Activated CD4-positive, alpha-beta T cell treated with anti-CD3 and anti-CD28 coated beads, Interleukin-2, amount 50 U/mL, for 4 hours (primary cell): ENCODE measurements around the gene HEATR1.
"Not testable (repeated sequence)": the region's sequence is repeated elsewhere in the genome, so short reads cannot be mapped to it uniquely, and the experiment has no call there.

ENCODE experiments used
- DNase-seq, 2 experiments: peaks; one replicate each; pipeline ENCODE4 v3.0.0-alpha.2; 2020

HEATR1 gene

GRCh38 chr1:236581528-236581927 is 22.8 kb downstream of the HEATR1 start:
- no peak for DNase-seq

- not testable (repeated sequence) for DNase-seq
Measured at GRCh38 chr1:236580404-236580803, 23.9 kb downstream of the HEATR1 start.

- DNase-seq: no peak
Measured at GRCh38 chr1:236578661-236579060, 25.7 kb downstream of the HEATR1 start.

GRCh38 chr1:236577041-236577440 is 27.3 kb downstream of the HEATR1 start:
- DNase-seq: not testable (repeated sequence)

GRCh38 chr1:236576004-236576403 is 28.3 kb downstream of the HEATR1 start:
- no peak for DNase-seq

- no peak for DNase-seq
Measured at GRCh38 chr1:236575523-236575922, 28.8 kb downstream of the HEATR1 start.

- DNase-seq: no peak
Measured at GRCh38 chr1:236568285-236568894, 35.9 kb downstream of the HEATR1 start.

GRCh38 chr1:236565530-236565929 is 38.8 kb downstream of the HEATR1 start:
- no peak for DNase-seq

- no peak for DNase-seq
Measured at GRCh38 chr1:236561976-236562375, 42.3 kb downstream of the HEATR1 start.

GRCh38 chr1:236560213-236560771 is 44.0 kb downstream of the HEATR1 start:
- no peak for DNase-seq

GRCh38 chr1:236558846-236559245 is 45.5 kb downstream of the HEATR1 start:
- DNase-seq: no peak

- no peak for DNase-seq
Measured at GRCh38 chr1:236558081-236558480, 46.2 kb downstream of the HEATR1 start.

- no peak for DNase-seq
Measured at GRCh38 chr1:236556606-236557005, 47.7 kb downstream of the HEATR1 start.

GRCh38 chr1:236553370-236553769 is 50.9 kb downstream of the HEATR1 start:
- DNase-seq: no peak

GRCh38 chr1:236552901-236553300 is 51.4 kb downstream of the HEATR1 start:
- DNase-seq: no peak

- no peak for DNase-seq
Measured at GRCh38 chr1:236552096-236552495, 52.2 kb downstream of the HEATR1 start.

GRCh38 chr1:236550961-236551851 is 53.1 kb downstream of the HEATR1 start:
- DNase-seq: no peak

- DNase-seq: no peak
Measured at GRCh38 chr1:236548452-236548851, 55.9 kb downstream of the HEATR1 start.

- DNase-seq: no peak
Measured at GRCh38 chr1:236545621-236546169, 58.6 kb downstream of the HEATR1 start.

- no peak for DNase-seq
Measured at GRCh38 chr1:236543065-236543669, 61.1 kb downstream of the HEATR1 start.

- DNase-seq: no peak
Measured at GRCh38 chr1:236541710-236542109, 62.6 kb downstream of the HEATR1 start.

- no peak for DNase-seq
Measured at GRCh38 chr1:236540813-236541465, 63.4 kb downstream of the HEATR1 start.

GRCh38 chr1:236536540-236536939 is 67.8 kb downstream of the HEATR1 start:
- DNase-seq: no peak
